ENCODE measurements around the gene MICAL2. TPM values are rescaled to one million over a fixed set of nuclear protein-coding genes. Genes with fewer than 3 reads are reported as not detected.

The MICAL2 gene
- total RNA-seq, 4 donors from 2014 or later: 109 to 197 (median 183) TPM

- TF ChIP-seq CTCF (IDR thresholded peaks at IDR 0.05) (no peak), POLR2A (IDR thresholded peaks at IDR 0.05) (no peak)
- H3K4me3 ChIP-seq: no peak overlapping the region
- no peaks in the 10 kb centered on the region for H3K27me3 ChIP-seq
- H3K36me3 ChIP-seq: no peaks in the 10 kb centered on the region
- peaks cover 0 to 13% (median 2%) of the 10 kb centered on the region in 4 donors for H3K4me1 ChIP-seq
- peak overlapping the region in 1 of 4 donors; percentile 39 for H3K27ac ChIP-seq
- no peak for DNase-seq
- H3K9me3 ChIP-seq: no peaks in the 10 kb centered on the region
These were observed 9.1 kb upstream of the MICAL2 start for GRCh38 chr11:12101318-12101717.

GRCh38 chr11:12102588-12103410 lies 7.6 kb upstream of the MICAL2 start:
- Histone ChIP-seq H3K4me3 (no peak overlapping the region), H3K36me3 (no peaks in the 10 kb centered on the region), H3K9me3 (no peaks in the 10 kb centered on the region), H3K4me1 (peaks cover 0 to 13% (median 2%) of the 10 kb centered on the region in 4 donors), H3K27me3 (no peaks in the 10 kb centered on the region), H3K27ac (no peak overlapping the region)
- DNase-seq: peak in 1 of 3 donors; percentile 25
- TF ChIP-seq POLR2A (IDR thresholded peaks at IDR 0.05) (no peak), CTCF (IDR thresholded peaks at IDR 0.05) (peak in 3 of 6 experiments; percentile 39 to 52 (median 50))

DNA sequence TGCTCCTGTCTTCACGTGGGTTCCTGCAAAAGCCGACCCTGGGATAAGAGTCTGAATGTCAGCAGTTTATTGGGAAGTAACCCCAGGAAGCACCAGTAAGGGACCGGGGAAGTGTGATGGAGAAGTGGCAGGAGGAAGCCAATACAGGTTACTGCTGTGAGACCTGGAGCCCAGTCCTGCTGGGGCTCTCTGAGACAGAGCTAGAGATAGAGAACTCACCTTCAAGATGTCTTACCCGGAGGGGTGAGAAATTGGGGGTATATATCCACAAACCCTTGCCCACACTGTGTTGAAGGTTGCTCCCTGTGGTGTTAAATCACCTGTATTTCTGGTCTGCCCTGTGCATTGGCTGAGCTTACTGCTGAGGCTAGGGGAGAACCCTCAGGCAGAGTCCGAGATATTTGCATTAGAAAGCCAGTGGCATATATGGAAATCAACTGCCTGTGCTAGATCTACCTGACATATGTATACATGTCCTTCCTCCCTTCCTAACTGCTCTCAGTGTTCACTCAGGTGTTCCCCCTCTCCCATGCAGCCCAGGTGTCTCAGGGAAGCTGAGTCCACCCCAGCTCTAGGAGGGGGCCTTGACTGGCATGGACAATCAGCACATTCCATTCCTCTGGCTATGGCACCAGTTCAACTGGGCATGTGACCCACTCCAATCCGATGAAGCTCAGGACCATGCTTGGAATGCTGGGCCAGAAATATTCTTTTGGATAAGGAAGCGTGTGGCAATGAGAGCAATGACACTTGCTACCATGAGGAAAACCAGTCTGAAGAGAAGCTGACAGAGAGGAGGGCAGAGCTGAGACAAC lies 6.8 kb upstream of the MICAL2 start:
- no peak for TF ChIP-seq POLR2A (IDR thresholded peaks at IDR 0.05)
- no peak for TF ChIP-seq CTCF (IDR thresholded peaks at IDR 0.05)
- no peaks in the 10 kb centered on the region for H3K9me3 ChIP-seq
- no peak overlapping the region for H3K27ac ChIP-seq
- H3K36me3 ChIP-seq: no peaks in the 10 kb centered on the region
- no peaks in the 10 kb centered on the region for H3K27me3 ChIP-seq
- no peak overlapping the region for H3K4me3 ChIP-seq
- peak in 1 of 3 donors; percentile 23 for DNase-seq
- H3K4me1 ChIP-seq: peaks cover 0 to 13% (median 2%) of the 10 kb centered on the region in 4 donors

GRCh38 chr11:12105471-12105870 lies 4.9 kb upstream of the MICAL2 start:
- Histone ChIP-seq H3K4me1 (peaks cover 0 to 15% (median 0%) of the 10 kb centered on the region in 4 donors), H3K4me3 (no peak overlapping the region), H3K27me3 (no peaks in the 10 kb centered on the region), H3K36me3 (no peaks in the 10 kb centered on the region), H3K9me3 (no peaks in the 10 kb centered on the region), H3K27ac (no peak overlapping the region)
- no peak for DNase-seq
- TF ChIP-seq POLR2A (IDR thresholded peaks at IDR 0.05): no peak
- no peak for TF ChIP-seq CTCF (IDR thresholded peaks at IDR 0.05)

DNA sequence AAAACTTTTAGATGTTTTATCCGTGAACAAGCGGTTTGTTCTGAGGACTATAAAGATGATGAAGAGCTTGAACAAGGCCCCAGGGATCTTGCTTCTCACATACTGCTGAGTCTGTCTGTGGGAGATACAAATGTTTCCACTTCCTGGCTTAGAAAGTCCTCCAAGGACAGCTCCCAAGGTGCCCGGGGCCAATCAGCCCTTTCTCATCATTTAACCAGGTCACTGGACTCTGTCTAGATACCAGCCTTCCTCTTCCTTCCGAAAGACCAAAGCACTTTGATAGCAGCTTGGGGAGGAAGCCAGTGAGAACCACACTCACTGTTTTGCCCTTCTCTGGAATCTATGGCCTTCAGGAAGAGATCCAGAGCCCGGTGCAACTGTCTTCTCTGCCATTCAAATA lies 4.3 kb upstream of the MICAL2 start:
- Histone ChIP-seq H3K4me3 (no peak overlapping the region), H3K36me3 (no peaks in the 10 kb centered on the region), H3K9me3 (no peaks in the 10 kb centered on the region), H3K27ac (no peak overlapping the region), H3K27me3 (no peaks in the 10 kb centered on the region), H3K4me1 (peaks cover 0 to 9% (median under 1%) of the 10 kb centered on the region in 4 donors)
- TF ChIP-seq POLR2A (IDR thresholded peaks at IDR 0.05): no peak
- no peak for TF ChIP-seq CTCF (IDR thresholded peaks at IDR 0.05)
- peak in 1 of 3 donors; percentile 24 for DNase-seq
